Adrenal gland (tissue), 5 donors: Measurements from ENCODE around the gene RADIL.

Experiments used
- CTCF ChIP-seq, 6 experiments: fragments of 450-650 bp in 4 of 6; fragments of 200-600 bp in 2 of 6; sonication (generic) in 1 of 6; IDR thresholded peaks; 1 replicate in 5 of 6; 2 replicates in 1 of 6; pipeline versions ENCODE4 v1.5.1 to v1.8.0; 2016 to 2021; ENCODE audit warnings: antibody characterized with exemption in 6 of 6, mild to moderate bottlenecking in 2 of 6, moderate library complexity in 1 of 6
- POLR2A ChIP-seq, 2 donors: fragments of 450-650 bp; IDR thresholded peaks; one replicate each; pipeline ENCODE4 v1.6.1; 2017; ENCODE audit warnings: antibody characterized with exemption in 2 of 2, mild to moderate bottlenecking in 2 of 2, moderate library complexity in 1 of 2
- donor health status: DM: no; HTN: no; CAD: no.

- TF ChIP-seq POLR2A (IDR thresholded peaks at IDR 0.05) = no peak
- TF ChIP-seq CTCF (IDR thresholded peaks at IDR 0.05) = no peak
Measured at GRCh38 chr7:4806983-4807597, 76.4 kb downstream of the RADIL start.
